Loucy (cell line): ENCODE measurements around the gene IL10RB.

Source experiments
- CTCF ChIP-seq: fragments of 200-600 bp; sonication (generic); conservative IDR thresholded peaks from 2 replicates; pipeline ENCODE4 v1.5.1; 2014; ENCODE audit warnings: mild to moderate bottlenecking, antibody characterized with exemption, low read length
- EZH2phosphoT487 ChIP-seq: fragments of 200-600 bp; IDR thresholded peaks from 2 replicates; pipeline ENCODE4 v1.6.1; 2018; ENCODE audit warnings: antibody characterized with exemption, mild to moderate bottlenecking, moderate library complexity, borderline replicate concordance

GRCh38 chr21:33286076-33286475 is 19.9 kb downstream of the IL10RB start:
- no peak for TF ChIP-seq CTCF
- TF ChIP-seq EZH2phosphoT487 = no peak
